NCI-H1092 treated with DMSO at 0.1 percent for 48 hours (cell line): ENCODE measurements around the gene PEX12.
"Not testable (repeated sequence)": the region's sequence is repeated elsewhere in the genome, so short reads cannot be mapped to it uniquely, and the experiment has no call there.

ENCODE experiments used
- DNase-seq: peaks from one replicate; lab custom pipeline; 2025; lab: John Stamatoyannopoulos, UW

The PEX12 gene

GRCh38 chr17:35535406-35535805, 43.0 kb downstream of the PEX12 start:
- DNase-seq, result not testable (repeated sequence)

- DNase-seq, result no peak
Observed at GRCh38 chr17:35534576-35535093, 43.7 kb downstream of the PEX12 start.

GRCh38 chr17:35531160-35531559, 47.2 kb downstream of the PEX12 start:
- DNase-seq, result no peak

DNA sequence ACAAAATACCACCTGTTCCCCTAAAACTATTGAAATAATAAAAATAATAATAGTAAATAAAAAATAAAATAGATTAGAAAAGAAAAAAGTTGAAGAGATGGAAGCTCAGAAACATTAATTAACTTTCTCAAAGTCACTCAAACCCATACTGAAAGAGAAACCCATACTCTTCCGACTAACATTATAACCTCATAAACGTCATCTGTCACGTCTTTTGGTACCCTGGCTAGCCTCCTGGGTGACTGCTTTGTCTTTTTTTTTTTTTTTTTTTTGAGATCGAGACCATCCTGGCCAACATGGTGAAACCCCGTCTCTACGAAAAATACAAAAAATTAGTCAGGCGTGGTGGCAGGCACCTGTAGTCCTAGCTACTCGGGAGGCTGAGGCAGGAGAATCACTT, 48.5 kb downstream of the PEX12 start:
- DNase-seq, result no peak

DNA sequence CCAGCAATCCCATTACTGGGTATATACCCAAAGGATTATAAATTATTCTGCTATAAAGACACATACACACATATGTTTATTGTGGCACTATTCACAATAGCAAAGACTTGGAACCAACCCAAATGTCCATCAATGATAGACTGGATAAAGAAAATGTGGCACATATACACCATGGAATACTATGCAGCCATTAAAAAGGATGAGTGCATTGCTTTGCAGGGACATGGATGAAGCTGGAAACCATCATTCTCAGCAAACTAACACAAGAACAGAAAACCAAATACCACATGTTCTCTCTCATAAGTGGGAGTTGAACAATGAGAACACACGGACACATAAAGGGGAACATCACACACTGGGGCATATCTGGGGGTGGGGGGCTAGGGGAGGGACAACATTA, 49.0 kb downstream of the PEX12 start:
- DNase-seq, result not testable (repeated sequence)
